RWPE1 (cell line): Measurements from ENCODE around the gene FAF2.
"Not testable (repeated sequence)": the region's sequence is repeated elsewhere in the genome, so short reads cannot be mapped to it uniquely, and the experiment has no call there.

Source experiments
- CTCF ChIA-PET: fragments of 350-600 bp; sonication (Branson Sonifier 250); formaldehyde crosslinking; extraction: SDS; loops from one replicate; lab custom pipeline; 2021; lab: Yijun Ruan, JAX
- POLR2A ChIA-PET: fragments of 400-600 bp; formaldehyde crosslinking; extraction: SDS; loops from one replicate; lab custom pipeline; 2020; ENCODE audit warnings: antibody characterized with exemption; ENCODE audit not compliant: low non-redundant PET; lab: Yijun Ruan, JAX
- DNase-seq: peaks from one replicate; pipeline ENCODE4 v3.0.0; 2012; ENCODE audit warnings: low spot score
- H3K27ac ChIP-seq: fragments of 450-650 bp; 2 replicates; pipeline ENCODE4 v1.5.1; 2017
- CTCF ChIP-seq: fragments of 450-650 bp; conservative IDR thresholded peaks from 2 replicates; pipeline ENCODE4 v1.5.1; 2017; ENCODE audit warnings: low read depth, mild to moderate bottlenecking

FAF2 gene

DNA sequence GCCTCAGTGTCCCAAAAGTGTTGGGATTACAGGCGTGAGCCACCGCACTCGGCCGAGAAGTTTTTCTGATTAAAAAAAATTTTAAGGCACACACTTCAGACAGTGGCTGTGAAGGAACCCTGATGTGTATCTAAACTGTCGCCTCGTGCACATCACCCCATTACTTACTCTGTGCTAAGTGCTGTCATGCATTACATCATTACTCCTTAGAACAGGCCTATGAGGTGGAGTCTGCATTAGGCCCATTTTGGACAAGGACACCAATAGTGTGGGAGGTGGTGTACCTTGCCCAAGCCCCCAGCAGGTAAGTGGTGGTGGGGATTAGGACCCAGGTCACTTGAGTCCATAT is 97.2 kb downstream of the FAF2 start:
- POLR2A ChIA-PET: no interaction called here
- CTCF ChIA-PET: no interaction called here
- H3K27ac ChIP-seq: peak overlapping the region; percentile 94
- TF ChIP-seq CTCF: no peak
- DNase-seq: no peak

DNA sequence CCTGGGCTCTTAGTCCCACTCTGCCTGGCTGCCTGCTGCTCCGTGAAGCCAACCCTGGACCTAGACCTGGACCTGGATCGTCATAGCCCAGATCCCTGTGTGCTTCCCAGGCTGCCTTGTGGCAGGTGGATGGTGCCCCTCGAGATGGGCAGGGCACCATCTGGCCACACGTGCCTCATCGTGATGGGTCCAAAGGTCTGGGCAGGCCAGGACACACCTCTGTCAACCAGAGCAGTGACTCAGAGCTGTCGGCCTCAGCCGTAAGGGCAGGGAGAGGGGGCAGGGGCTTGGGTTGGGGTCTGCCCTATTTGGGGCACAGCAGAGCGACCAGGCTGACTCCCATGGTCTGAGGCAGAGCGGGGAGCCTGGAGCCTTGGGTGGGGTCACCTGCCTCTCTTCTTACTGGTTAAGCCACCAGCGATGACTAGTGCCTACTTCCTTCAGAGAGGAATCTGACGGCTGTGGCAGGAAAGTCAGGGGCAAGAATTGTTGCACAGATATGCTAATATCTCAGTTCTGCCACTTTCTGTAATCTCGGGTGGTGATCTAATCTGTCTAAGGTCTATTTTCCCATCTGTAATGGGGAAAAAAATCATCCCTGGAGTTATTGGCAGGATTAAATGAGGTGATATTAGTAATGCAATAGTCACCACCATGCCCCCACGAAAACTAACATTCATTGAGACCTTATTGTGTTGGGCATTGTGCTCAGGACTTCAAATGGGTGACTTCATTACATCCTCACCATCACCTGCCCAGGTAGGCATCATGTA is 97.7 kb downstream of the FAF2 start:
- ChIA-PET POLR2A (interaction anchor here (0.6 to 0.7 kb wide), 2 partner anchors 9 to 74 kb away, joined by 3 to 4 read pairs; partner anchors contain the start of gene RNF44), CTCF (interaction anchor here (0.6 kb wide), 1 partner anchor 28 kb away, joined by 3 read pairs; no protein-coding TSS in a partner anchor)
- TF ChIP-seq CTCF: no peak
- peak; percentile 43 for DNase-seq
- H3K27ac ChIP-seq: peak overlapping the region; percentile 94

DNA sequence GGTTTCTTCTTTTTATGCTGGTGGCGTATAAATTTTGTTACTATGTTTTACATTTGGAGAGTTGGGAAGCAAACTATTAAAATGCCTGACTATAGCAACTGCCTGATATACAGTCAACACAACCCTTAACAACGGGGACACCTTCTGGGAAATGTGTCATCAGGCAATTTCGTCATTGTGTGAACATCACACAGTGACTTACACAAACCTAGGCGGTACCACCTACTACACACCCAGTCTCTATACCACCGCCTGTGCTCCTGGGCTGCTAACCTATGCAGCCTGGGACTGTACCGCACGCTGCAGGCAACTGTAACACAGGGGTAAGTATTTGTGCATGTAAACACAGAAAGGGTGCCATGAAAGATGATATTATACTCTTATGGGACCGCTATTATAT is 99.6 kb downstream of the FAF2 start:
- TF ChIP-seq CTCF: no peak
- ChIA-PET CTCF (no interaction called here), POLR2A (no interaction called here)
- no peak overlapping the region for H3K27ac ChIP-seq
- DNase-seq: no peak

DNA sequence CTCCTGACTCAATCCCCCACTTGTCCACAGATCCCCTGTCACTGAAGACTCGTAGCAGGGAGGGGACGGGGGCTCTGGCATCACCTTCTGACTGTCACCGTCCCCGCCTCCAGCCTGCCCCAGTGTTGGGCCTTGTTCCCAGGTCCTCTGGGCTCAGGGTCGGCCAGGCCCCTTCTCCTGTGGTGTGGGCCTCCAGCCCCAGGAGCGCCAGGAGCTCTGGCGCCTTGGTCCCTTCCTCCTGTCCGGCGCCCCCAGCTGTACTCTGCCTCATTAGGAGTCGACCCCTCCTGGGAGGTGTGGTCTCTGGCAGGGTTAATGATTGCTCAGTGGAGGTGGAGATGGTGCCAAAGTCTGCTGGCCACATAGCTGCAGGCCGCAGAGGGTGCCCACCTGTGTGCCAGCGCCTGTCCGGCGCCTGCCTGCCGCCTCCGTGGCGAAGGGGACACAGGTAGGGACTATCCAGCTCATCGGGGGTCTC is 100.8 kb downstream of the FAF2 start, which contains the start of gene CDHR2:
CDHR2 (plus strand) TSS at position 376 of the 478 bp plus-strand sequence. CDS start 16,011 bp downstream, outside the sequence.
- DNase-seq: no peak
- ChIA-PET POLR2A (interaction anchor here (0.6 to 0.7 kb wide), 2 partner anchors 14 to 140 kb away, joined by 3 to 4 read pairs; no protein-coding TSS in a partner anchor), CTCF (interaction anchor here (0.5 kb wide), 1 partner anchor 94 kb away, joined by 3 read pairs; no protein-coding TSS in a partner anchor)
- no peak for TF ChIP-seq CTCF
- peak within 1 kb of the TSS; percentile 8; the same call in 1 of the 2 replicates for H3K27ac ChIP-seq

DNA sequence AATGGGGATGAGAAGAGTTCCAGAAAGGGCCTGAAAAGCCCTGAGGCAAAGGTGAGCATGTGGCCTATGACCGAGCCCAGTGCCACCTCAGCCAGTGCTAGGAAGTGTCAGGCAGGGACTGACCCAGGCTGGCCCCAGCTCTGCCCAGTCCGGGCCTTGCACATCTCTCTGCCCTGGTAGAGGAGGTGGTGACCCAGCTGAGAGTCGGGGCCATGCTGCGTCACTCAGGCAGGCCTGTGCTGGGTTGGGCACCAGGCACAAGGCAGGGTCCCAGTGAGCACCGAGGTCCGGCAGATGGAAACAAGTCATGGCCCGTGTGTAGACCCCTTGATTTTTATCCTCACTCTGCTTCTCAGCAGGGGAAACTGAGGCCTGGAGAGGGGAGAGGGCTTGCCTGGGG is 101.7 kb downstream of the FAF2 start:
- no peak overlapping the region for H3K27ac ChIP-seq
- no peak for TF ChIP-seq CTCF
- ChIA-PET CTCF (no interaction called here), POLR2A (no interaction called here)
- no peak for DNase-seq

GRCh38 chr5:176550275-176550831 is 102.2 kb downstream of the FAF2 start:
- peak overlapping the region; percentile 8; the same call in 1 of the 2 replicates for H3K27ac ChIP-seq
- POLR2A ChIA-PET: no interaction called here
- no peak for TF ChIP-seq CTCF
- CTCF ChIA-PET: interaction anchor here (0.5 kb wide), 2 partner anchors 9 to 22 kb away, joined by 3 read pairs; no protein-coding TSS in a partner anchor
- no peak for DNase-seq

- POLR2A ChIA-PET, DNase-seq: not testable (repeated sequence)
- CTCF ChIA-PET: interaction anchor here (0.5 kb wide), 1 partner anchor 22 kb away, joined by 3 read pairs; no protein-coding TSS in a partner anchor
- peak overlapping the region; percentile 8; the same call in 1 of the 2 replicates for H3K27ac ChIP-seq
Observed at GRCh38 chr5:176550937-176551336, 102.8 kb downstream of the FAF2 start.
